Testis (tissue), 2 donors: ENCODE results near the gene ANXA10.

Source experiments
- POLR2A ChIP-seq: fragments of 450-650 bp; IDR thresholded peaks from one replicate; pipeline ENCODE4 v1.6.1; 2017; ENCODE audit warnings: antibody characterized with exemption, mild to moderate bottlenecking, moderate library complexity
- TF ChIP-seq, protein P1 (sequence below), 3 experiments: fragments of 450-650 bp in 2 of 3; fragments of 200-600 bp in 1 of 3; sonication (generic) in 1 of 3; IDR thresholded peaks; one replicate each; pipeline ENCODE4 v1.5.1; 2016 to 2019; ENCODE audit warnings: antibody characterized with exemption in 3 of 3, mild to moderate bottlenecking in 2 of 3, moderate library complexity in 1 of 3

DNA sequence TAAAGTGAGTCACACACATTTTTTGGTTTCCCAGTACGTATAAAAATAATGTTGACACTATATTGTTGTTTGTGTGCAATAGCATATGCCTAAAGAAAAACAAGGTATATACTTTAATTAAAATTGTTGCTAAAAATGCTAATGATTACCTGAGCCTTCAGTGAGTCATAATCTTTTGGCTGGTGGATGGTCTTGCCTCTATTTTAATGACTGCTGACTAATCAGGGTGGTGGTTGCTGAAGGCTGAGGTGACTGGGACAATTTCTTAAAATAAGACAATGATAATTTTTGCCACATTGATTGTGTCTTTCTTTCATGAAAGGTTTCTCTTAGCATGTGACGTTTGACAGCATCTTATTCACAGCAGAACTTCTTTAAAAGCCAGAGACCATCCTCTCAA lies 21.0 kb upstream of the ANXA10 start:
- TF ChIP-seq, protein P1, sequence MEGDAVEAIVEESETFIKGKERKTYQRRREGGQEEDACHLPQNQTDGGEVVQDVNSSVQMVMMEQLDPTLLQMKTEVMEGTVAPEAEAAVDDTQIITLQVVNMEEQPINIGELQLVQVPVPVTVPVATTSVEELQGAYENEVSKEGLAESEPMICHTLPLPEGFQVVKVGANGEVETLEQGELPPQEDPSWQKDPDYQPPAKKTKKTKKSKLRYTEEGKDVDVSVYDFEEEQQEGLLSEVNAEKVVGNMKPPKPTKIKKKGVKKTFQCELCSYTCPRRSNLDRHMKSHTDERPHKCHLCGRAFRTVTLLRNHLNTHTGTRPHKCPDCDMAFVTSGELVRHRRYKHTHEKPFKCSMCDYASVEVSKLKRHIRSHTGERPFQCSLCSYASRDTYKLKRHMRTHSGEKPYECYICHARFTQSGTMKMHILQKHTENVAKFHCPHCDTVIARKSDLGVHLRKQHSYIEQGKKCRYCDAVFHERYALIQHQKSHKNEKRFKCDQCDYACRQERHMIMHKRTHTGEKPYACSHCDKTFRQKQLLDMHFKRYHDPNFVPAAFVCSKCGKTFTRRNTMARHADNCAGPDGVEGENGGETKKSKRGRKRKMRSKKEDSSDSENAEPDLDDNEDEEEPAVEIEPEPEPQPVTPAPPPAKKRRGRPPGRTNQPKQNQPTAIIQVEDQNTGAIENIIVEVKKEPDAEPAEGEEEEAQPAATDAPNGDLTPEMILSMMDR (IDR thresholded peaks at IDR 0.05): no peak
- no peak for TF ChIP-seq POLR2A
